GM12878 (cell line): Measurements from ENCODE around the gene CYSRT1. TPM values are rescaled to one million over a fixed set of nuclear protein-coding genes. Genes with fewer than 3 reads are reported as not detected.
"Not testable (repeated sequence)": the region's sequence is repeated elsewhere in the genome, so short reads cannot be mapped to it uniquely, and the experiment has no call there.

Source experiments
- ATAC-seq: fragments of 200-7000 bp; cut with Tn5 transposase; 3 replicates; pipeline ENCODE4 v1.9.1; 2020; ENCODE audit warnings: mild to moderate bottlenecking, moderate library complexity
- BruUV-seq: library from RNA; stranded (reverse); fragments of 400-500 nt; replicated peaks from 2 replicates; lab custom pipeline; 2021; lab: Mats Ljungman, UMichigan
- CTCF ChIA-PET: fragments of 300-600 bp; sonication (Branson Sonifier 250); formaldehyde crosslinking; extraction: SDS; loops from one replicate; lab custom pipeline; 2021; ENCODE audit warnings: inconsistent platforms; lab: Yijun Ruan, JAX
- POLR2A ChIA-PET: fragments of 350-600 bp; formaldehyde crosslinking; extraction: SDS; loops from one replicate; lab custom pipeline; 2021; ENCODE audit warnings: inconsistent platforms; lab: Charles Lee
- RAD21 ChIA-PET: fragments of 300-600 bp; sonication (Branson Sonifier 250); formaldehyde crosslinking; loops from one replicate; lab custom pipeline; 2023; ENCODE audit warnings: antibody characterized with exemption; ENCODE audit not compliant: unreplicated experiment; lab: Charles Lee
- SMC1A ChIA-PET: fragments of 300-600 bp; sonication (Branson Sonifier 250); formaldehyde crosslinking; loops from one replicate; lab custom pipeline; 2023; ENCODE audit not compliant: unreplicated experiment, uncharacterized antibody; lab: Charles Lee
- DNase-seq: peaks from one replicate; pipeline ENCODE4 v3.0.0-alpha.2; 2011; ENCODE audit warnings: low read depth, low spot score
- FAIRE-seq: peaks from 3 replicates; lab custom pipeline; 2011; peaks lifted over from hg19 to GRCh38; lab: Jason Lieb, UNC
- H2AFZ ChIP-seq: 2 replicates; pipeline ENCODE4 v1.6.0; 2011; ENCODE audit warnings: low read depth, low read length, control low read depth; ENCODE audit not compliant: control insufficient read depth
- H3K27ac ChIP-seq: 2 replicates; pipeline ENCODE4 v1.5.1; 2011; ENCODE audit warnings: control low read depth; ENCODE audit not compliant: control insufficient read depth, insufficient read depth
- H3K27me3 ChIP-seq, 2 experiments: replicated peaks in 1 of 2; 2 replicates each; pipeline versions ENCODE4 v1.6.0 to v1.6.1; 2011; ENCODE audit warnings: low read length in 1 of 2; ENCODE audit not compliant: control insufficient read depth in 2 of 2, insufficient read depth in 2 of 2
- H3K36me3 ChIP-seq, 2 experiments: 2 replicates each; pipeline ENCODE4 v1.5.1; 2011; ENCODE audit warnings: low read length in 1 of 2; ENCODE audit not compliant: control insufficient read depth in 2 of 2, insufficient read depth in 2 of 2
- H3K4me1 ChIP-seq: 2 replicates; pipeline ENCODE4 v1.6.1; 2011; ENCODE audit warnings: mild to moderate bottlenecking, low read length, moderate library complexity, mixed read lengths; ENCODE audit not compliant: control insufficient read depth, insufficient read depth
- H3K4me2 ChIP-seq: 2 replicates; pipeline ENCODE4 v1.6.0; 2011; ENCODE audit warnings: control low read depth; ENCODE audit not compliant: control insufficient read depth, insufficient read depth
- H3K4me3 ChIP-seq: fragments of 200-600 bp; sonication (generic); 2 replicates; pipeline ENCODE4 v1.5.1; 2016
- H3K79me2 ChIP-seq: 2 replicates; pipeline ENCODE4 v1.6.0; 2011; ENCODE audit warnings: low read length; ENCODE audit not compliant: control insufficient read depth, insufficient read depth
- H3K9ac ChIP-seq: 2 replicates; pipeline ENCODE4 v1.8.0; 2011; ENCODE audit warnings: low read length, control low read depth, mixed read lengths; ENCODE audit not compliant: control insufficient read depth, insufficient read depth
- H3K9me3 ChIP-seq: replicated peaks from 3 replicates; pipeline ENCODE4 v1.5.1; 2011; ENCODE audit warnings: mild to moderate bottlenecking, low read length; ENCODE audit not compliant: control insufficient read depth, insufficient read depth
- H4K20me1 ChIP-seq: 2 replicates; pipeline ENCODE4 v1.6.0; 2011; ENCODE audit not compliant: control insufficient read depth, insufficient read depth
- BACH1 ChIP-seq: fragments of 450-650 bp; IDR thresholded peaks from 2 replicates; pipeline ENCODE4 v1.6.1; 2017; ENCODE audit warnings: mild to moderate bottlenecking, borderline replicate concordance
- BCL3 ChIP-seq: IDR thresholded peaks from 2 replicates; pipeline ENCODE4 v1.6.1; 2011; ENCODE audit warnings: borderline replicate concordance, low read depth, mild to moderate bottlenecking, moderate library complexity, low read length; ENCODE audit not compliant: insufficient read depth, poor library complexity, severe bottlenecking
- FOS ChIP-seq: IDR thresholded peaks from 3 replicates; pipeline ENCODE4 v1.6.1; 2011; ENCODE audit warnings: borderline replicate concordance; ENCODE audit not compliant: insufficient read length; ENCODE audit errors: extremely low read depth
- PAX5 ChIP-seq: IDR thresholded peaks from 2 replicates; pipeline ENCODE4 v1.6.1; 2011; ENCODE audit warnings: low read depth, low read length, borderline replicate concordance
- POLR2AphosphoS2 ChIP-seq: IDR thresholded peaks from 2 replicates; pipeline ENCODE4 v1.6.1; 2011; ENCODE audit warnings: low read depth, mild to moderate bottlenecking, low read length, improper control_type of control experiment, moderate library complexity
- POLR2AphosphoS5 ChIP-seq: IDR thresholded peaks from 2 replicates; pipeline ENCODE4 v1.6.1; 2011; ENCODE audit warnings: mild to moderate bottlenecking, low read length, inconsistent platforms
- POU2F2 ChIP-seq: IDR thresholded peaks from 3 replicates; pipeline ENCODE4 v1.6.1; 2011; ENCODE audit warnings: low read depth, mild to moderate bottlenecking, low read length, borderline replicate concordance
- SMAD5 ChIP-seq: IDR thresholded peaks from 2 replicates; pipeline ENCODE4 v1.6.1; 2016; ENCODE audit warnings: antibody characterized with exemption, low read depth
- SPI1 ChIP-seq: IDR thresholded peaks from 2 replicates; pipeline ENCODE4 v1.6.1; 2011; ENCODE audit warnings: low read depth, mild to moderate bottlenecking, low read length, moderate library complexity, borderline replicate concordance; ENCODE audit not compliant: insufficient read depth
- TARDBP ChIP-seq: IDR thresholded peaks from 2 replicates; pipeline ENCODE4 v1.6.1; 2016; ENCODE audit warnings: borderline replicate concordance
- WGBS: methylation state at CpG from one replicate; pipeline ENCODE4 v1.1.6; 2016; ENCODE audit warnings: low lambda C conversion rate; ENCODE audit not compliant: insufficient replicate concordance, insufficient coverage; ENCODE audit errors: missing lambda C conversion rate; 5-methylcytosine and 5-hydroxymethylcytosine counted together
- in situ Hi-C: fragments of 300-500 bp; cut with MboI; formaldehyde crosslinking; loops from 9 replicates; pipeline ENCODE4 v1.14.3; 2018; ENCODE audit warnings: mixed read lengths
- intact Hi-C: fragments of 100-400 bp; cut with micrococcal nuclease; formaldehyde crosslinking; loops from one replicate; pipeline ENCODE4 v1.14.2; 2022; ENCODE audit not compliant: unreplicated experiment
- polyA plus RNA-seq, 11 experiments: library from polyadenylated mRNA; depleted of rRNA in 4 of 11; unstranded in 6 of 11; stranded (reverse) in 5 of 11; fragments of >200 nt; fragmentation: Nextera tagmentation in 4 of 11; fragmentation: Illumina TruSeq in 1 of 11; extraction: Ambion mirVana in 4 of 11; extraction: Trizol in 1 of 11; gene quantifications; 1 replicate in 1 of 11; 2 replicates in 10 of 11; pipeline versions ENCODE4 v1.2.1 to v1.2.3, GENCODE V29; 2011 to 2016; ENCODE audit warnings: inconsistent platforms in 2 of 11, missing spikeins in 2 of 11, low read depth in 1 of 11
- total RNA-seq, 4 experiments: library from RNA; depleted of rRNA in 3 of 4; stranded (reverse); fragments of >200 nt in 3 of 4; fragmentation: Illumina TruSeq in 1 of 4; extraction: Trizol in 1 of 4; gene quantifications; 2 replicates each; pipeline versions ENCODE4 v1.2.1 to v1.2.3, GENCODE V29; 2013 to 2021

The CYSRT1 gene
- total and polyA plus RNA-seq, 10 of the 15 experiments (the other 5 are each of a cell fraction or from before 2014, with no cell fraction given), result 0.24 to 3.6 (median 0.97) TPM; not detected in 1

- H3K9ac ChIP-seq, in situ Hi-C loops, intact Hi-C loops, ATAC-seq, DNase-seq, FAIRE-seq, RAD21 ChIA-PET, H3K27me3 ChIP-seq, H4K20me1 ChIP-seq, H2AFZ ChIP-seq, H3K9me3 ChIP-seq, H3K27ac ChIP-seq, SMC1A ChIA-PET, CTCF ChIA-PET, H3K4me3 ChIP-seq: not testable (repeated sequence)
- Histone ChIP-seq H3K36me3 (peaks cover 8 to 14% of the 10 kb centered on the region in 2 experiments), H3K4me2 (peak overlapping the region; percentile 91; the same call in 1 of the 2 replicates), H3K4me1 (peaks cover 27% of the 10 kb centered on the region), H3K79me2 (peaks cover 30% of the 10 kb centered on the region)
- WGBS, result 82% methylated on average over 18 of the region's 18 CpGs
- TSS peak; percentile 83 for BruUV-seq
- POLR2A ChIA-PET, result interaction anchor here (0.6 to 9.2 kb wide), 7 partner anchors 12 to 165 kb away, joined by 3 to 112 read pairs (median 4); partner anchors contain the start of genes NELFB and TOR4A
Observed at GRCh38 chr9:137243266-137243625, 18.3 kb downstream of the CYSRT1 start.

GRCh38 chr9:137243626-137244485, 18.9 kb downstream of the CYSRT1 start:
- ChIA-PET CTCF (no interaction called here), SMC1A (no interaction called here), POLR2A (interaction anchor here (1.6 to 9.2 kb wide), 3 partner anchors 11 to 164 kb away, joined by 3 to 112 read pairs (median 6); partner anchors contain the start of gene NELFB), RAD21 (no interaction called here)
- BruUV-seq, result no TSS peak
- intact Hi-C loops, result no loop called here
- no peak for ATAC-seq
- FAIRE-seq, result no peak
- Histone ChIP-seq H3K4me1 (peaks cover 23% of the 10 kb centered on the region), H4K20me1 (peaks cover 4% of the 10 kb centered on the region; the same call in 1 of the 2 replicates), H3K9me3 (no peaks in the 10 kb centered on the region), H3K9ac (no peak overlapping the region; the same call in 1 of the 2 replicates), H3K4me3 (no peak overlapping the region), H3K36me3 (peaks cover 8 to 14% of the 10 kb centered on the region in 2 experiments), H3K27me3 (no peaks in the 10 kb centered on the region), H2AFZ (no peak overlapping the region), H3K27ac (no peak overlapping the region), H3K79me2 (peaks cover 29% of the 10 kb centered on the region), H3K4me2 (peak overlapping the region; percentile 91)
- 49% methylated on average over 15 of the region's 15 CpGs for WGBS
- in situ Hi-C loops, result no loop called here
- DNase-seq, result no peak
- TF ChIP-seq POLR2AphosphoS2 (peak; percentile 43), BCL3 (no peak), BACH1 (peak; percentile 54; the same call in 1 of the 2 replicates), POLR2AphosphoS5 (peak; percentile 74), POU2F2 (peak; percentile 53; the same call in 1 of the 3 replicates), PAX5 (peak; percentile 35; the same call in 1 of the 2 replicates), TARDBP (peak; percentile 40; the same call in 1 of the 2 replicates), SMAD5 (peak; percentile 55; the same call in 1 of the 2 replicates), FOS (no peak), SPI1 (peak; percentile 38; the same call in 1 of the 2 replicates)
